ENCODE results near the gene SEMA3G. TPM values are rescaled to one million over a fixed set of nuclear protein-coding genes. Genes with fewer than 3 reads are reported as not detected.

Gene SEMA3G
- total and polyA plus RNA-seq, 5 donors = 4.7 to 13.1 (median 8.8) TPM

DNA sequence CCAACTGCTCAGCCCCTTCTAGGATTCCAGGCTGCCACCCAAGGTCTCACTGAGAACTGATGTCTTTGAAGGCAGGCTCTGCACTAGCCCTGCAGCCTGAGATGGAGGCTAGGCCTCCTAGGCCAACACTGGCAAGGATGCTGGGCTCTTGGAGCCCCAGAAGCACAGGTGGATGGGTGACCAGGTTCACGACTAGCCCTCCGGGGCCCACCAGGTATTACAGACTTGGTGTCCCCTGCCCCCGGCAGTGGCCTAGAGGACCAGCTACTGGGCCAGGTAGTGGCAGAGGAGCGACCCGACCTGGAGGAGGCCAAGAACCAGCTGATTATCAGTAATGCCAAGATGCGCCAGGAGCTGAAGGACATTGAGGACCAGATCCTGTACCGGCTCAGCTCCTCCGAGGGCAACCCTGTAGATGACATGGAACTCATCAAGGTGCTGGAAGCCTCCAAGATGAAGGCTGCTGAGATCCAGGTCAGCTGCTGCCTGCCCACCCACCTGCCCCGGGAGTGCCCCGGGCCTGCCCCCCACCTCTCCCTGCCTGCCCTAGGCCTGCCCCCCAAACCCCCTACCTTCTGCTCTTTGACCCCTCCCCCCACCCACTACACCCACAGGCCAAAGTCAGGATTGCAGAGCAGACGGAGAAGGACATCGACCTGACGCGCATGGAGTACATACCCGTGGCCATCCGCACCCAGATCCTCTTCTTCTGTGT lies 52.5 kb downstream of the SEMA3G start:
- ATAC-seq = no peak
- H3K9me3 ChIP-seq (ENCODE audit: control insufficient read depth, low read length) = no peaks in the 10 kb centered on the region
- 94% methylated on average over 16 of the region's 16 CpGs for WGBS

DNA sequence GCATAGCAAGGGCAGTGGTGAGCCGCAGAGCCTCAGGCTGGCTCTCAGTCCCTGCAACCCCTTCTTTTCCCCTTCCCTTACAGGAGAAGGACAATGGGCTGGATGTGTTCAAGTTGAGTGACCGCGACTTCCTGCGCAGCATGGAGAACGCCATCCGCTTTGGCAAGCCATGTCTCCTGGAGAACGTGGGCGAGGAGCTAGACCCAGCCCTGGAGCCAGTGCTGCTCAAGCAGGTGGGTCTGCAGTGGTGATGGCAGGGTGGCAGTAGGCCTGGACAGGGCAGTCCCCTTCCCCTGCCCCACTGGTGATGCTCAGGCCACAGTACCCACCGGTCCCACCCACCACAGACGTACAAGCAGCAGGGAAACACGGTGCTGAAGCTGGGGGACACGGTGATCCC lies 53.8 kb downstream of the SEMA3G start:
- intact Hi-C loops (cut with DNase I) = no loop called here
- DNase-seq (peak in 1 of 3 donors; percentile 29), ATAC-seq (no peak)
- 97% methylated on average over 12 of the region's 12 CpGs for WGBS
- Histone ChIP-seq H3K4me1 (ENCODE audit: control insufficient read depth, insufficient read depth, low read length) (no peaks in the 10 kb centered on the region), H3K4me3 (ENCODE audit: low read length) (no peak overlapping the region), H3K9me3 (ENCODE audit: control insufficient read depth, low read length) (no peaks in the 10 kb centered on the region), H3K27ac (ENCODE audit: low read length) (no peak overlapping the region), H3K27me3 (ENCODE audit: control insufficient read depth, insufficient read depth) (no peaks in the 10 kb centered on the region)

More for the DNA sequence above, 52.5 kb downstream of the SEMA3G start:
- intact Hi-C loops (cut with DNase I) = no loop called here
- H3K4me3 ChIP-seq (ENCODE audit: low read length) = no peak overlapping the region
- no peaks in the 10 kb centered on the region for H3K4me1 ChIP-seq (ENCODE audit: control insufficient read depth, insufficient read depth, low read length)
- H3K27me3 ChIP-seq (ENCODE audit: control insufficient read depth, insufficient read depth) = no peaks in the 10 kb centered on the region
- H3K27ac ChIP-seq (ENCODE audit: low read length) = no peak overlapping the region
- DNase-seq = peak in 2 of 3 donors; percentile 41 to 45

DNA sequence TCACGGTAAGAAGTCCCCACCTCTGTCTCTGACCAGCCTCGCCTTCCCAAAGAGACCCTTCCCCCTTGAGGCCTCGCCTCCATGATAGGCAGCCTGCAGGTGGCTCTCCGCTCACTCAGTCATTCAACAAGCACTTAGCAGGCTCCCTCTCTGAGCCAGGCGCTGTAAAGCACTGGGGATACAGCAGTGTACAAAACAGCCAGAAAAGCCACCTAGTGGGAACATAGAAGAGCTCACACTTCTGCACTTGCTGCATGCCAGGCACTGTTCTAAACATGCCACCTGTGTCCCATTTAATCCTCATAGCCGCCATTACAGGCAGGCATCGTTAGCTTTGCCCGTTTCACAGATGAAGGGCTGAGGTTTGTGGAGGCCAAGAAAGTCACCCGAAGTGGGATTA lies 56.0 kb downstream of the SEMA3G start:
- Histone ChIP-seq H3K27ac (ENCODE audit: low read length) (no peak overlapping the region), H3K9me3 (ENCODE audit: control insufficient read depth, low read length) (no peaks in the 10 kb centered on the region), H3K4me3 (ENCODE audit: low read length) (no peak overlapping the region), H3K4me1 (ENCODE audit: control insufficient read depth, insufficient read depth, low read length) (no peaks in the 10 kb centered on the region), H3K27me3 (ENCODE audit: control insufficient read depth, insufficient read depth) (no peaks in the 10 kb centered on the region)
- WGBS = 94% methylated on average over 9 of the region's 9 CpGs
- ATAC-seq (no peak), DNase-seq (peak in 1 of 3 donors; percentile 11)
- intact Hi-C loops (cut with DNase I) = no loop called here

DNA sequence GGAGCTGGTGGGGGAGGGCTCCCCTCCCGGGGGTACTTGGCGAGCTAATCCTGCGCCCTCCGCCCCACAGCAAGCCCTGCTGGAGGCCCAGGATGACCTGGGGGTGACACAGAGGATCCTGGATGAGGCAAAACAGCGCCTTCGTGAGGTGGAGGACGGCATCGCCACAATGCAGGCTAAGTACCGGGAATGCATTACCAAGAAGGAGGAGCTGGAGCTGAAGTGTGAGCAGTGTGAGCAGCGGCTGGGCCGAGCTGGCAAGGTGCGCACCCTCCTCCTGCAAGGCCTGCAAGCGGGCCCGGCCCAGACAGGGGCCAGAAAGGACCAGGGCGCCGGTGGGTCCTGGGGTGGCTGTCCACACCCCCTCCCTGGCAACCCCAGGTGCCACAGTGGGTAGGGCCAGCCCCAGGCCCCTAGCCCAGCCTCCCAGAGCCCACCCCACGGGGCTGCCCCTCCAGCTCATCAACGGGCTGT lies 56.5 kb downstream of the SEMA3G start:
- intact Hi-C loops (cut with DNase I) = no loop called here
- ATAC-seq (no peak), DNase-seq (peak in 1 of 3 donors; percentile 53)
- Histone ChIP-seq H3K27me3 (ENCODE audit: control insufficient read depth, insufficient read depth) (no peaks in the 10 kb centered on the region), H3K4me3 (ENCODE audit: low read length) (no peak overlapping the region), H3K9me3 (ENCODE audit: control insufficient read depth, low read length) (no peaks in the 10 kb centered on the region), H3K4me1 (ENCODE audit: control insufficient read depth, insufficient read depth, low read length) (no peaks in the 10 kb centered on the region), H3K27ac (ENCODE audit: low read length) (no peak overlapping the region)
- 80% methylated on average over 18 of the region's 18 CpGs for WGBS

DNA sequence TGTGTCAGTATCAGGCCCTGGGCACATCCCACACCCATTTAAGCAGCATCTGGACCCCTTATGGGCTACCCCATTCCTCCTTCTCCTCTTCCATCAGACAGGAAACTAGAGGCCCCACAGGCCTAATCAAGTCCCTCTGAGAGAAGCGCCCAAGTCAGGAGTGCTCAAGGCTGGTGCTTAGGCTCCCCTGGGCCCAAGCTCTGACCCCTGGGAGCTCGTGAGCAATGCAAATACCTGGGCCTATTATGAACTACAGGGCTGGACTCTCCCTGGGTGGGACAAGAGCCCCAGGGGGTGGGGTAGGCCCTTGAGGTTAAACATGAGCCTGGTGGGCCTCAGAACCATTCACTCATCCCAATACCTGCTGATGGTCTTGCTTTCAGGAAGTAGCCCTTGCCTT lies 57.4 kb downstream of the SEMA3G start:
- WGBS = 96% methylated on average over 2 of the region's 2 CpGs
- no peaks in the 10 kb centered on the region for H3K27me3 ChIP-seq (ENCODE audit: control insufficient read depth, insufficient read depth)
- H3K27ac ChIP-seq (ENCODE audit: low read length) = no peak overlapping the region
- H3K4me1 ChIP-seq (ENCODE audit: control insufficient read depth, insufficient read depth, low read length) = no peaks in the 10 kb centered on the region
- no peak overlapping the region for H3K4me3 ChIP-seq (ENCODE audit: low read length)
- no peaks in the 10 kb centered on the region for H3K9me3 ChIP-seq (ENCODE audit: control insufficient read depth, low read length)
- ATAC-seq = no peak
- no peak for DNase-seq
- intact Hi-C loops (cut with DNase I) = no loop called here

DNA sequence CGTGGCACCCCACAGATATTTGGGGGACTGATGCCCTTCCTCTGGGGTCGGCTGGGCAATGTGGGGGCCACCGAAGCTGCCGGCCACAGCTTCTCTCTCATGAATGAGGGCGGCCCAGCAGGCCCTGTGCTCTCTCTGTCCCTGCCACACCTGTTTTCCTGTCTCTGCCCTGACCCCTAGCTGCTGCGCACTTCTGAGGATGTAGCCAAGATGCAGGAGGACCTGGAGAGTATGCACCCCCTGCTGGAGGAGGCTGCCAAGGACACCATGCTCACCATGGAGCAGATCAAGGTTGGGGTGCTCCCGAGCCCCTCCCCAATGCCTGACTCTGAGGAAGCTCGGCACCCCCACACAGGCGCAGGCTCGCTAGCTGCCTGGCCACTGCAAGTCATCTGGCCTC lies 59.7 kb downstream of the SEMA3G start:
- H3K27ac ChIP-seq (ENCODE audit: low read length) = no peak overlapping the region
- no peak overlapping the region for H3K4me3 ChIP-seq (ENCODE audit: low read length)
- intact Hi-C loops (cut with DNase I) = no loop called here
- no peaks in the 10 kb centered on the region for H3K9me3 ChIP-seq (ENCODE audit: control insufficient read depth, low read length)
- 66% methylated on average over 10 of the region's 10 CpGs for WGBS
- ATAC-seq (no peak), DNase-seq (no peak)
- H3K4me1 ChIP-seq (ENCODE audit: control insufficient read depth, insufficient read depth, low read length) = no peaks in the 10 kb centered on the region
- no peaks in the 10 kb centered on the region for H3K27me3 ChIP-seq (ENCODE audit: control insufficient read depth, insufficient read depth)

DNA sequence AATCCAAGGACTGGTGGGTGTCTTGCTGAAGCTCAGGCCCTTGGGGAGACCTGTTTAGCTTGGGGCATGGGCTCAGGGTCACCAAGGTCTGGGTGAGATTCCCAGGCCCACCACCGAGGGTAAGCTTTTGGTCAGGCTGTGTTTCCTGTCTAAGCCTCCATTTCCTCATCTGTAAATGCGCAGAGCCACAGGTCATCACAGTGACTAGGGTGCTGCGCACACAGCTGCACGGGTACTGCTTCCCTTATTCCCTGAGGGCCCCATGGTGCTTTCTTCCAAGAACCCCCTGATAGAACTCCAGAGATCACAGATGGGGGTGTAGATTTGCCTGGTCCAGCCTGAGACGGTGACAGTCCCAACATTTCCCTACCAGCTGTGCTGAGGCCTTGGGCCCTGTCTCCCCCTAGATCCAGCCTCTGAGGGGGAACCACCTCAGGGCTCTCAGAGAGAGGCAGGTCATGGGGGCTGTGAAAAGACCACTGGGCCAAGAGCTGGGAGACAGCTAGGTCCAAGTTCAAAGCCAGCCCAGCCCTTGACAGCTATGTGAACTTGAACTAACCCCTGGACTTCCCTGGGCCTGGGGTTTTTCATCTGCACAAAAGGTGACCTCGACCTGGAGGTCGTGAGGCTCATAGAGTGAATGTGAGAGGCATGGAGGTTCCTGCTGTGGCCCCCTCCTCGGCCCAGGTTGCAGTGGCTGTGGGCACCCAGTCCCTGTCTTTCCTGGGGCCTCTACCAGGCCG lies 60.7 kb downstream of the SEMA3G start:
- Histone ChIP-seq H3K9me3 (ENCODE audit: control insufficient read depth, low read length) (no peaks in the 10 kb centered on the region), H3K4me1 (ENCODE audit: control insufficient read depth, insufficient read depth, low read length) (no peaks in the 10 kb centered on the region), H3K4me3 (ENCODE audit: low read length) (no peak overlapping the region), H3K27me3 (ENCODE audit: control insufficient read depth, insufficient read depth) (no peaks in the 10 kb centered on the region), H3K27ac (ENCODE audit: low read length) (no peak overlapping the region)
- ATAC-seq (no peak), DNase-seq (no peak)
- WGBS = 79% methylated on average over 9 of the region's 9 CpGs
- intact Hi-C loops (cut with DNase I) = no loop called here

DNA sequence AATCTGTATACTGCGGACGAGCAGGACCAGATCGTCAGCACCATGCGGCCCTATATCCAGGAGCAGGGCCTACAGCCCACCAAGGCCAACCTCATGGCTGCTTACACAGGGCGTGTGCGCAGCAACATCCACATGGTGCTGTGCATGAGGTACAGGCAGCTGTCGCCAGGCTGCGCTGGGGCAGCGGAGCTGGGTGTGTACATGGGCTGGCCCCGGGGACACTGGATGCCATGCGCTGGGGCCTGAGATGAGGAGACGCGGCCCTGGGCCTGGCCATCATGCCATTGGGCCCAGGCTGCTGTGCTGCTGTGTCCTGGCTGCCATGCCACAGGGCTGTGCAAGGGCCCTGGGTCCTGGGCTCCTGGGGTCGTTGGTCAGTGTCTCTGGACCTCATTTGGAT lies 61.5 kb downstream of the SEMA3G start:
- intact Hi-C loops (cut with DNase I) = no loop called here
- H3K4me3 ChIP-seq (ENCODE audit: low read length) = no peak overlapping the region
- no peaks in the 10 kb centered on the region for H3K27me3 ChIP-seq (ENCODE audit: control insufficient read depth, insufficient read depth)
- no peaks in the 10 kb centered on the region for H3K9me3 ChIP-seq (ENCODE audit: control insufficient read depth, low read length)
- H3K4me1 ChIP-seq (ENCODE audit: control insufficient read depth, insufficient read depth, low read length) = no peaks in the 10 kb centered on the region
- DNase-seq = no peak
- H3K27ac ChIP-seq (ENCODE audit: low read length) = no peak overlapping the region
- ATAC-seq = no peak
- whole genome bisulfite sequencing = 88% methylated on average over 14 of the region's 14 CpGs

Other genes with a start within 250 kb of the SEMA3G start
- 100 to 1,000 TPM in 3 of 4 donors, 10 to 100 TPM in 1; 95.7 to 123 (median 110) TPM for gene ALAS1, start 246.9 kb downstream of the SEMA3G start, total RNA-seq
- 119 TPM for gene ALAS1, start 246.9 kb downstream of the SEMA3G start, polyA plus RNA-seq
- gene TLR9, start 219.5 kb downstream of the SEMA3G start, total RNA-seq = under 1 TPM; 0.09 to 0.24 (median 0.20) TPM
- gene TLR9, start 219.5 kb downstream of the SEMA3G start, polyA plus RNA-seq = 0.05 TPM
- 10 to 100 TPM; 32.0 to 70.0 (median 45.0) TPM for gene TWF2, start 205.9 kb downstream of the SEMA3G start, total RNA-seq
- 56.5 TPM for gene TWF2, start 205.9 kb downstream of the SEMA3G start, polyA plus RNA-seq
- gene PPM1M, start 199.3 kb downstream of the SEMA3G start, total RNA-seq = 10 to 100 TPM; 11.3 to 16.3 (median 14.7) TPM
- 9.5 TPM for gene PPM1M, start 199.3 kb downstream of the SEMA3G start, polyA plus RNA-seq
- 10 to 100 TPM; 61.0 to 65.5 (median 63.2) TPM for gene WDR82, start 166.5 kb downstream of the SEMA3G start, total RNA-seq
- gene WDR82, start 166.5 kb downstream of the SEMA3G start, polyA plus RNA-seq = 36.9 TPM
- 1 to 10 TPM; 4.2 to 7.5 (median 6.3) TPM for gene GLYCTK, start 157.3 kb downstream of the SEMA3G start, total RNA-seq
- gene GLYCTK, start 157.3 kb downstream of the SEMA3G start, polyA plus RNA-seq = 8.1 TPM
- 1 to 10 TPM; 3.0 to 4.0 (median 3.7) TPM for gene DNAH1, start 128.8 kb downstream of the SEMA3G start, total RNA-seq
- gene DNAH1, start 128.8 kb downstream of the SEMA3G start, polyA plus RNA-seq = 2.6 TPM
- 10 to 100 TPM; 48.4 to 59.1 (median 55.9) TPM for gene BAP1, start 35.1 kb downstream of the SEMA3G start, total RNA-seq
- gene BAP1, start 35.1 kb downstream of the SEMA3G start, polyA plus RNA-seq = 43.0 TPM
- 10 to 100 TPM; 15.9 to 28.5 (median 18.3) TPM for gene PHF7, start 34.4 kb downstream of the SEMA3G start, total RNA-seq
- gene PHF7, start 34.4 kb downstream of the SEMA3G start, polyA plus RNA-seq = 10.9 TPM
- 1,000 to 10,000 TPM; 2,349 to 3,477 (median 2,851) TPM for gene TNNC1, start 8.9 kb upstream of the SEMA3G start, total RNA-seq
- gene TNNC1, start 8.9 kb upstream of the SEMA3G start, polyA plus RNA-seq = 6,305 TPM
- gene NISCH, start 10.5 kb upstream of the SEMA3G start, total RNA-seq = 10 to 100 TPM; 48.6 to 59.2 (median 53.0) TPM
- 31.2 TPM for gene NISCH, start 10.5 kb upstream of the SEMA3G start, polyA plus RNA-seq
- gene STAB1, start 50.2 kb upstream of the SEMA3G start, total RNA-seq = 100 to 1,000 TPM in 2 of 4 donors, 10 to 100 TPM in 2; 91.9 to 159 (median 101) TPM
- 69.5 TPM for gene STAB1, start 50.2 kb upstream of the SEMA3G start, polyA plus RNA-seq
- gene NT5DC2, start 88.8 kb upstream of the SEMA3G start, total RNA-seq = 100 to 1,000 TPM; 123 to 223 (median 154) TPM
- gene NT5DC2, start 88.8 kb upstream of the SEMA3G start, polyA plus RNA-seq = 322 TPM
- 10 to 100 TPM; 52.4 to 64.2 (median 62.4) TPM for gene UQCC5, start 91.5 kb upstream of the SEMA3G start, total RNA-seq
- gene UQCC5, start 91.5 kb upstream of the SEMA3G start, polyA plus RNA-seq = 97.3 TPM
- gene PBRM1, start 240.8 kb upstream of the SEMA3G start, total RNA-seq = 10 to 100 TPM; 51.4 to 56.8 (median 55.6) TPM
- gene PBRM1, start 240.8 kb upstream of the SEMA3G start, polyA plus RNA-seq = 10.0 TPM
- gene GNL3, start 240.9 kb upstream of the SEMA3G start, total RNA-seq = 10 to 100 TPM; 25.2 to 43.9 (median 29.1) TPM
- gene GNL3, start 240.9 kb upstream of the SEMA3G start, polyA plus RNA-seq = 27.7 TPM

Data from right cardiac atrium (tissue), 5 donors.